ENCODE data around the gene KLC4.

Gene KLC4

GRCh38 chr6:43088654-43089056 is 29.2 kb downstream of the KLC4 start:
- no peak for FAIRE-seq
- TF ChIP-seq POLR2A (IDR thresholded peaks at IDR 0.05; ENCODE audit: low read depth, low read length): no peak
- no peak for DNase-seq (ENCODE audit: insufficient read length, low spot score)

GRCh38 chr6:43089467-43089866 is 30.0 kb downstream of the KLC4 start:
- DNase-seq (ENCODE audit: insufficient read length, low spot score) (no peak), FAIRE-seq (no peak)
- no peak for TF ChIP-seq POLR2A (IDR thresholded peaks at IDR 0.05; ENCODE audit: low read depth, low read length)

GRCh38 chr6:43089874-43090558 is 30.6 kb downstream of the KLC4 start:
- TF ChIP-seq POLR2A (IDR thresholded peaks at IDR 0.05; ENCODE audit: low read depth, low read length): no peak
- FAIRE-seq (no peak), DNase-seq (ENCODE audit: insufficient read length, low spot score) (no peak)

GRCh38 chr6:43090559-43090956 is 31.1 kb downstream of the KLC4 start:
- FAIRE-seq (no peak), DNase-seq (ENCODE audit: insufficient read length, low spot score) (no peak)
- TF ChIP-seq POLR2A (IDR thresholded peaks at IDR 0.05; ENCODE audit: low read depth, low read length): no peak

- TF ChIP-seq POLR2A (IDR thresholded peaks at IDR 0.05; ENCODE audit: low read depth, low read length): no peak
- FAIRE-seq (no peak), DNase-seq (ENCODE audit: insufficient read length, low spot score) (no peak)
Observed at GRCh38 chr6:43091020-43091419, 31.6 kb downstream of the KLC4 start.

GRCh38 chr6:43091436-43091991 is 32.1 kb downstream of the KLC4 start:
- no peak for DNase-seq (ENCODE audit: insufficient read length, low spot score)
- TF ChIP-seq POLR2A (IDR thresholded peaks at IDR 0.05; ENCODE audit: low read depth, low read length): no peak
- FAIRE-seq: no peak

GRCh38 chr6:43092635-43093034 is 33.2 kb downstream of the KLC4 start:
- FAIRE-seq: no peak
- no peak for DNase-seq (ENCODE audit: insufficient read length, low spot score)
- TF ChIP-seq POLR2A (IDR thresholded peaks at IDR 0.05; ENCODE audit: low read depth, low read length): no peak

- TF ChIP-seq POLR2A (IDR thresholded peaks at IDR 0.05; ENCODE audit: low read depth, low read length): no peak
- DNase-seq (ENCODE audit: insufficient read length, low spot score) (peak; percentile 51), FAIRE-seq (peak; percentile 77)
Observed at GRCh38 chr6:43093436-43094289, 34.2 kb downstream of the KLC4 start.

- no peak for FAIRE-seq
- TF ChIP-seq POLR2A (IDR thresholded peaks at IDR 0.05; ENCODE audit: low read depth, low read length): no peak
- DNase-seq (ENCODE audit: insufficient read length, low spot score): no peak
Observed at GRCh38 chr6:43095939-43096338, 36.5 kb downstream of the KLC4 start.

GRCh38 chr6:43096451-43097097 is 37.1 kb downstream of the KLC4 start:
- TF ChIP-seq POLR2A (IDR thresholded peaks at IDR 0.05; ENCODE audit: low read depth, low read length): no peak
- FAIRE-seq: peak; percentile 61
- peak; percentile 59 for DNase-seq (ENCODE audit: insufficient read length, low spot score)

GRCh38 chr6:43097098-43097489 is 37.7 kb downstream of the KLC4 start:
- FAIRE-seq (no peak), DNase-seq (ENCODE audit: insufficient read length, low spot score) (no peak)
- no peak for TF ChIP-seq POLR2A (IDR thresholded peaks at IDR 0.05; ENCODE audit: low read depth, low read length)

- no peak for TF ChIP-seq POLR2A (IDR thresholded peaks at IDR 0.05; ENCODE audit: low read depth, low read length)
- FAIRE-seq (no peak), DNase-seq (ENCODE audit: insufficient read length, low spot score) (no peak)
Observed at GRCh38 chr6:43097502-43097901, 38.1 kb downstream of the KLC4 start.

GRCh38 chr6:43101497-43101896 is 42.1 kb downstream of the KLC4 start:
- no peak for DNase-seq (ENCODE audit: insufficient read length, low spot score)
- TF ChIP-seq POLR2A (IDR thresholded peaks at IDR 0.05; ENCODE audit: low read depth, low read length): no peak
- FAIRE-seq: no peak

- no peak for FAIRE-seq
- TF ChIP-seq POLR2A (IDR thresholded peaks at IDR 0.05; ENCODE audit: low read depth, low read length): no peak
- DNase-seq (ENCODE audit: insufficient read length, low spot score): no peak
Observed at GRCh38 chr6:43103253-43103876, 43.9 kb downstream of the KLC4 start.

Data from H54 (cell line).